ENCODE measurements around the gene ARHGAP32. TPM values are rescaled to one million over a fixed set of nuclear protein-coding genes. Genes with fewer than 3 reads are reported as not detected.

Gene ARHGAP32
- total RNA-seq, 1 donor = 20.1 TPM

DNA sequence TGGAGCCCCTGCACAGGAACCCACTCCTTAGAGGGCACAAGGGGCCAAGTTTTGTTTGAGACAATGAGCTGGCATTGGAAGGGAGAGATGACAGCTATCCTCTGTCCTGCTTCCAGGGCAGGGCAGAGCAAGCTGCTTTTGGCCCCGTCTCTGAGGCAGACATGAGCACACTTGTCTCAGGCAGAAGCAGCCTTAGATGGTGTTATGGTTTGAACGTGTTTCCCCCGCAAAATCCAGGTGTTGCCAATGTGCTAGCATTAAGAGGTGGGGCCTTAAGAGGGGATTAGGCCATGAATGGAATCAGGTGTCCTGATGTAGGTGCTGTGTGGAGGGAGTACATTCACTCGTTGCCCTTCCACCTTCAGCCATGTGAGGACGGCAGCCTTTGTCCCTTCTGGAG is 252.0 kb downstream of the ARHGAP32 start:
- TF ChIP-seq, protein P1, sequence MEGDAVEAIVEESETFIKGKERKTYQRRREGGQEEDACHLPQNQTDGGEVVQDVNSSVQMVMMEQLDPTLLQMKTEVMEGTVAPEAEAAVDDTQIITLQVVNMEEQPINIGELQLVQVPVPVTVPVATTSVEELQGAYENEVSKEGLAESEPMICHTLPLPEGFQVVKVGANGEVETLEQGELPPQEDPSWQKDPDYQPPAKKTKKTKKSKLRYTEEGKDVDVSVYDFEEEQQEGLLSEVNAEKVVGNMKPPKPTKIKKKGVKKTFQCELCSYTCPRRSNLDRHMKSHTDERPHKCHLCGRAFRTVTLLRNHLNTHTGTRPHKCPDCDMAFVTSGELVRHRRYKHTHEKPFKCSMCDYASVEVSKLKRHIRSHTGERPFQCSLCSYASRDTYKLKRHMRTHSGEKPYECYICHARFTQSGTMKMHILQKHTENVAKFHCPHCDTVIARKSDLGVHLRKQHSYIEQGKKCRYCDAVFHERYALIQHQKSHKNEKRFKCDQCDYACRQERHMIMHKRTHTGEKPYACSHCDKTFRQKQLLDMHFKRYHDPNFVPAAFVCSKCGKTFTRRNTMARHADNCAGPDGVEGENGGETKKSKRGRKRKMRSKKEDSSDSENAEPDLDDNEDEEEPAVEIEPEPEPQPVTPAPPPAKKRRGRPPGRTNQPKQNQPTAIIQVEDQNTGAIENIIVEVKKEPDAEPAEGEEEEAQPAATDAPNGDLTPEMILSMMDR (IDR thresholded peaks at IDR 0.05; ENCODE audit: insufficient read depth, low read length) = no peak
- no peak overlapping the region for H3K4me3 ChIP-seq (ENCODE audit: low read depth, low read length)
- DNase-seq (ENCODE audit: low read depth) = no peak

DNA sequence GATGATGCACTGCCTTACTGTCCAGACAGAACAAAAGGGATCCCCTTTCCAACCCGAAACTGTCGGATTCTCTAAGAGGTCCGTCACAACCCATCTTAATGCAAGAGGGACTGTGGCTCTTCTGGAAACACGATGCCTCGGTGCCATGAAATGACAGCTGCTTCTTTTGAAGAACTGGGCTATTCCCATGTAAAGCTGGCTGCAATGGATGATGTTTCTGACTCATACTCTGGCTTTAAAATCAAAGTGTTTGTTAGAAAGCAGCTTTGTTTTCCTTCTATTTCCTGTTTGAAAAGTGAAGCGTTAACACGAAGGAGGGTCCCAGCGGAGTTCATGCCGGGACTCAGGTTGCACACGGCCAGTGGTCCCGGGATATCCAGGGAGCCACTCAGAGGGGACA is 252.5 kb downstream of the ARHGAP32 start:
- TF ChIP-seq, protein P1 (IDR thresholded peaks at IDR 0.05; ENCODE audit: insufficient read depth, low read length) = no peak
- no peak overlapping the region for H3K4me3 ChIP-seq (ENCODE audit: low read depth, low read length)
- no peak for DNase-seq (ENCODE audit: low read depth)

DNA sequence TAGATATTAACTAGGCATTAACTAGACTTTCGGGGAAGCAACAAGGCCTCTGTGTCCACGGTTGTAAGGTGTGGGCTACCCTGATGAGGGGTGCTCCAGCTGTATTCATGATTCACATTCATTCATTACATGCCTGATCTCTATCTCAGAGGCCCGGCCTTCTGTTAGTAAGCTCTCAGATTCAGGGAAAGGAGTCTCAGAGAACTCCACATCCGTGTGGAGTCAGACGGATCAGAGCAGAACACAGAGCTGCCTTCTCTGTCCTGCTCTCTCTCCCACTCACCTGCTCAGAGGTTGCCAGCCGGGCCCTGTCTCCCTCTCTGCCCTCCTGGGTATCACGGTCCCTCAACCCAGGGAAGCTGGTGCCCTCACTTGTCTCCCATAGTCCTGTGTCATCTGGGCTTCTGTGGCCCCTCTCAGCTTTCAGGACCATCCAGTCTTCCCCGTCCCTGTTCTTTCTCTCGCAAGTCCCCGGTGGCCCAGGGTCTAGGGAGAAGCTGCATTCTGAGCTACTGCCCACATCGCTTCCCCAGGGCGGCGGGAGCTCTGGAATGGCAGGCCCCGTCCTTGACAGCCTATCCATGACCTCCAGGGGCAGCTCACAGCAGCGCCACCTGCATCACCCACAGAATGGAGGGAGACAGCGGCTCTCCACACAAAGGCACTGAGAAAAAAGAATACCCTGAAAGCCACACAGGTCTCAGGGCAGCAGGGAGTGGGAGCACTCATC is 253.8 kb downstream of the ARHGAP32 start:
- H3K4me3 ChIP-seq (ENCODE audit: low read depth, low read length) = no peak overlapping the region
- DNase-seq (ENCODE audit: low read depth) = no peak
- TF ChIP-seq, protein P1 (IDR thresholded peaks at IDR 0.05; ENCODE audit: insufficient read depth, low read length) = no peak

DNA sequence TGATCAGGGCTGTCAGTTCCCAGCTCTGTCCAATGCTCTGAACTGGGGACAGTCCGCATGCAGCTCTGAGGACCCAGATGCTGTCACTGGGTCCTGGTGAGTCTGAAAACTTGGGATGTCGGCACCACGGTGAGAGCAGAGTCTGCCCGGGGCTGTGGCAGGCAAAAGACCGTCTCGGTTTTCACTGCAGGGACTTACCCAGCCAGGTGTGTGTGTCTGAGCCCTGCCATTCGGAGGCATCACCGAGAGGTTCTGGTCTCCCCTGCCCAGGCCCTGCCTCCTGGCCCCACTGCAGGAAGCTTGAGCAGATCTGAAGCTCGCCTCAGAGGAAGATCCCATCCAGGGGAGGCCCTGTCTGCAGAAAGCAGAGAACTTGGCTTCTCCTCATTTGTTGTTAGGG is 254.6 kb downstream of the ARHGAP32 start:
- H3K4me3 ChIP-seq (ENCODE audit: low read depth, low read length) = no peak overlapping the region
- TF ChIP-seq, protein P1 (IDR thresholded peaks at IDR 0.05; ENCODE audit: insufficient read depth, low read length) = no peak
- no peak for DNase-seq (ENCODE audit: low read depth)

DNA sequence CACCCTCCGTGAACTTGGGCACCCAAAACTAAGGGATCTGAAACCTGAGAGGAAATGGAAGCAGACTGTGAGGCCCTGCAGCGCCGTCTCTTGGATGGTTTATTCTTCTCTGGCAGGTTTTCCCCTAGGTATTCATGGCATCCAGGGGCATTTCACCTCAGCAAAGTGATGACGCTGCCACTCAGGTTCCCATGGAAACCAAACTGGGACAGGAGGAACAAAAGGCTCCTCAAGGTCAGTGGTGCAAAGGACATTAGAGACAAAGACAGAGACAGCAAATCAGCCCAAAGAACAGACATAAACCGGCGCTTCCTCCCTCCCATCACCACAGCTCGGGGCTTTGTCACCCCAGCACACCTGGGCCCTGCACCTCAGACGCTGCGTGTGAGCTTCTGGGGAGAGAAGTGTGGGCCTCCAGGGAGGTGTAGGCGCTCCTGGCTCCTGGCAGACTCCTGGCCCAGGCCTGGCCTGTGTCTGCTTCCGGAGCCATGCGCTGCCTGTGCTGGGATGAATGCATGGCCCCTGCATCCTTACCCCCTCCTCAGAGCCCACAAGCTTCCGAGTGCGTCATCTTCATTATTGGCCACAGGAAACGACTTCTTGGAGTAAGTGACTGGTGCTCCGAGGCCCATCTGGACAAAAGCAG is 255.4 kb downstream of the ARHGAP32 start:
- TF ChIP-seq, protein P1 (IDR thresholded peaks at IDR 0.05; ENCODE audit: insufficient read depth, low read length) = no peak
- no peak overlapping the region for H3K4me3 ChIP-seq (ENCODE audit: low read depth, low read length)
- no peak for DNase-seq (ENCODE audit: low read depth)

DNA sequence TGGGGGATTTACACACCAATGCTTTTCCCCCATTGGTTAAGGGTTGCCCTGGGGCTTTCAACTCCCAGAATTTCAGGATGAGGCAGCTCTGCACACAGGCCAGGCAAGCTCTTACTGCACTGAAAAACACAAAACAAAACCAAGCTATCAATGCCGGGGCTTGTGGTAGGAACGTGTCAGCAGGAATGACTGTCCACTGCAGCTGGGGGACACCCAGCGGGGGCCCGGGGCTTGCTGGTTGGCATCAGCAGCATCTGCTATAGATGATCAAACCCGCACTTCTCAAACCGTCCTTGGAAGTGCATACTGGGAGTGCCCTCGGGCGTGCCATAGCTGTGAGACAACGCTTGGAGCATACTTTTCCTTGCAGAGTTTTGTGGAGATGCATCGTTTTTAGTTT is 257.2 kb downstream of the ARHGAP32 start:
- TF ChIP-seq, protein P1 (IDR thresholded peaks at IDR 0.05; ENCODE audit: insufficient read depth, low read length) = no peak
- H3K4me3 ChIP-seq (ENCODE audit: low read depth, low read length) = no peak overlapping the region
- DNase-seq (ENCODE audit: low read depth) = no peak
